ENCODE data around the gene C15orf39. TPM values are rescaled to one million over a fixed set of nuclear protein-coding genes. Genes with fewer than 3 reads are reported as not detected.
A peak's percentile ranks its signal among the peaks of the same experiment; 100 is the strongest.

The C15orf39 gene
- total RNA-seq, 1 experiment from 2014 or later, result 86.5 TPM

- BruUV-seq (replicated peaks), result no TSS peak
- Mint-ChIP-seq H3K36me3 (ENCODE audit: insufficient read depth, unreplicated experiment) (no peaks in the 10 kb centered on the region), H3K4me3 (ENCODE audit: low read depth, unreplicated experiment) (no peak overlapping the region), H3K27ac (ENCODE audit: unreplicated experiment) (peak overlapping the region; percentile 74), H3K9me3 (ENCODE audit: low read depth, unreplicated experiment) (no peaks in the 10 kb centered on the region), H3K4me1 (ENCODE audit: low read depth, unreplicated experiment) (peaks cover 43% of the 10 kb centered on the region), H3K27me3 (ENCODE audit: unreplicated experiment) (no peaks in the 10 kb centered on the region)
- intact Hi-C loops (cut with micrococcal nuclease; ENCODE audit: unreplicated experiment), result no loop called here
- CTCF ChIA-PET, result interaction anchor here (1.0 to 2.6 kb wide), 6 partner anchors 11 to 128 kb away, joined by 3 to 12 read pairs (median 3); no protein-coding TSS in a partner anchor
- TF ChIP-seq CTCF (IDR thresholded peaks at IDR 0.05; ENCODE audit: unreplicated experiment), result no peak
- peak; percentile 35 for DNase-seq
Measured at GRCh38 chr15:75171408-75171807, 30.3 kb upstream of the C15orf39 start.

- Mint-ChIP-seq H3K9me3 (ENCODE audit: low read depth, unreplicated experiment) (no peaks in the 10 kb centered on the region), H3K4me3 (ENCODE audit: low read depth, unreplicated experiment) (no peak overlapping the region), H3K27ac (ENCODE audit: unreplicated experiment) (peak overlapping the region; percentile 63), H3K36me3 (ENCODE audit: insufficient read depth, unreplicated experiment) (peaks cover 6% of the 10 kb centered on the region), H3K4me1 (ENCODE audit: low read depth, unreplicated experiment) (peaks cover 53% of the 10 kb centered on the region), H3K27me3 (ENCODE audit: unreplicated experiment) (no peaks in the 10 kb centered on the region)
- BruUV-seq (replicated peaks), result no TSS peak
- intact Hi-C loops (cut with micrococcal nuclease; ENCODE audit: unreplicated experiment), result no loop called here
- CTCF ChIA-PET, result interaction anchor here (1.0 to 1.1 kb wide), 2 partner anchors 10 to 24 kb away, joined by 3 read pairs; no protein-coding TSS in a partner anchor
- TF ChIP-seq CTCF (IDR thresholded peaks at IDR 0.05; ENCODE audit: unreplicated experiment), result no peak
- peak; percentile 43 for DNase-seq
Measured at GRCh38 chr15:75172284-75172820, 29.3 kb upstream of the C15orf39 start.

- H3K4me1 Mint-ChIP-seq (ENCODE audit: low read depth, unreplicated experiment), result peaks cover 59% of the 10 kb centered on the region
- DNase-seq, result no peak
- TF ChIP-seq CTCF (IDR thresholded peaks at IDR 0.05; ENCODE audit: unreplicated experiment), result no peak
- H3K36me3 Mint-ChIP-seq (ENCODE audit: insufficient read depth, unreplicated experiment), result peaks cover 7% of the 10 kb centered on the region
- no peak overlapping the region for H3K27ac Mint-ChIP-seq (ENCODE audit: unreplicated experiment)
- no peaks in the 10 kb centered on the region for H3K27me3 Mint-ChIP-seq (ENCODE audit: unreplicated experiment)
- intact Hi-C loops (cut with micrococcal nuclease; ENCODE audit: unreplicated experiment), result no loop called here
- H3K9me3 Mint-ChIP-seq (ENCODE audit: low read depth, unreplicated experiment), result no peaks in the 10 kb centered on the region
- H3K4me3 Mint-ChIP-seq (ENCODE audit: low read depth, unreplicated experiment), result no peak overlapping the region
- BruUV-seq (replicated peaks), result no TSS peak
- CTCF ChIA-PET, result interaction anchor here (0.7 to 0.9 kb wide), 2 partner anchors 151 to 733 kb away, joined by 3 to 4 read pairs; partner anchors contain the start of gene PPCDC
Measured at GRCh38 chr15:75174102-75174501, 27.6 kb upstream of the C15orf39 start.

- no TSS peak for BruUV-seq (replicated peaks)
- Mint-ChIP-seq H3K27ac (ENCODE audit: unreplicated experiment) (no peak overlapping the region), H3K27me3 (ENCODE audit: unreplicated experiment) (no peaks in the 10 kb centered on the region), H3K4me1 (ENCODE audit: low read depth, unreplicated experiment) (peaks cover 63% of the 10 kb centered on the region), H3K9me3 (ENCODE audit: low read depth, unreplicated experiment) (no peaks in the 10 kb centered on the region), H3K4me3 (ENCODE audit: low read depth, unreplicated experiment) (no peak overlapping the region), H3K36me3 (ENCODE audit: insufficient read depth, unreplicated experiment) (peaks cover 7% of the 10 kb centered on the region)
- no peak for TF ChIP-seq CTCF (IDR thresholded peaks at IDR 0.05; ENCODE audit: unreplicated experiment)
- intact Hi-C loops (cut with micrococcal nuclease; ENCODE audit: unreplicated experiment), result no loop called here
- DNase-seq, result no peak
- CTCF ChIA-PET, result interaction anchor here (1.7 kb wide), 1 partner anchor 25 kb away, joined by 17 read pairs; the partner anchor contains the start of gene C15orf39
Measured at GRCh38 chr15:75174729-75175128, 27.0 kb upstream of the C15orf39 start.

Measured in Calu3 (cell line).